NT2/D1 (cell line): ENCODE results near the gene CTSF.

Source experiments
- SUZ12 ChIP-seq: IDR thresholded peaks from 2 replicates; pipeline ENCODE4 v1.6.1; 2011; ENCODE audit not compliant: insufficient read length, insufficient read depth; ENCODE audit errors: extremely low read depth
- YY1 ChIP-seq: IDR thresholded peaks from 2 replicates; pipeline ENCODE4 v1.6.1; 2011; ENCODE audit not compliant: insufficient read length, insufficient read depth
- ZNF274 ChIP-seq: IDR thresholded peaks from 2 replicates; pipeline ENCODE4 v1.6.1; 2011; ENCODE audit warnings: mild to moderate bottlenecking, low read depth, low read length

DNA sequence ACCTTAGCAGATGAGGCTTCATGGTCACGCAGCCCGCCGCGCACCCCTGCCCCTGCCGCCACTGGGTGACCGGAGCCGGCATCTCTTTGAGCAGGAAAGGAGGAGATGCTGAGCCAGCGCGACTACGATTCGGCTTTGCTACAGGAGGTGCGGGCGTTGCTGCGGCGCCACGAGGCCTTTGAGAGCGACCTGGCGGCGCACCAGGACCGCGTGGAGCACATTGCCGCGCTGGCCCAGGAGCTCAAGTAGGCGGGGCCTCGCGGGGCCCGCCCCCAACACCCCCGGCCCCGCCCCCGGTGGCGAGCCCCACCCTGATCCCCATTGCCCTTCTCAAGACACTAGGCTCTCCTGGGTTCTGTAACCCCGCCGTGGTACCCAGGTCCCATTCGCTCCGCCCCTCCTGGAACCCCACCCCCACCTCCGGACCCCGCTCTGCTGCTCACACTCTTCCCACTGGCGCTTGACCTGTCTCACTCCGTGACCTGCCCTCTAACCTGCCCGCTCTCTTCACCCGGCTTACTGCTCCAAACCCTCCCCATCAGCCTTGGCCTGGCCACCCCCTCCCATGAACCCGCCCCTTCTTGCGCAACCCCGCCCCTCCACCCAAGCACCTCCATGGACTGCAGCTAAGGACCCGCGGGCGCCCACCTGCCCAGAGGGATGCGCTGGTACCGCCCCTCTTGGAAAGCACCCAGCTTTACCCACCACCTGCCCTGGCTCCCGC lies 9.1 kb downstream of the CTSF start:
- TF ChIP-seq YY1 (no peak), ZNF274 (no peak), SUZ12 (no peak)
